ENCODE results near the gene AVEN. TPM values are rescaled to one million over a fixed set of nuclear protein-coding genes. Genes with fewer than 3 reads are reported as not detected.
A peak's percentile ranks its signal among the peaks of the same experiment; 100 is the strongest.

AVEN gene
- total and polyA plus RNA-seq, 9 of the 15 experiments (the other 6 are each of a cell fraction or from before 2014, with no cell fraction given) = 1.5 to 6.4 (median 4.7) TPM

DNA sequence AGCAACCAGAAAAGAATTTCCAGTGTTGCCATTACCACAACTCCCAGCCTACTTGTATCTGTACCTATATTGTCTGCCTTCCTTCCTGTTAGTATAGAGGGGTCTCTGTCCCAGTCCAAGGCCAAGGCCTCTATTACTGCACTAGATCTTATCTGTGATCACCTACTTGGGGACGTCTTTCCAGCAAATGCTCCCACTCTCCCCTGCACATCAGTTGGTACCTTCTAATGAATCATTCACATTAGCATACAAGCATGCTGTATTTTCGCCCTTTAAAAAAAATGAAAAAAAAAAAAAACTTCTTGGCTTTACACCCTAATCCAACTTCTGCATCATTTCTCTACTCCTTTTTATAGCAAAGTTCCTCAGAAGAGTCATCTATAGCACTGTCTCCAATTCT lies 4.8 kb upstream of the AVEN start:
- ChIA-PET POLR2A (interaction anchor here (0.6 to 0.7 kb wide), 2 partner anchors 58 to 71 kb away, joined by 3 read pairs; partner anchors contain the start of genes EMC7 and PGBD4), CTCF (ENCODE audit: low intra/inter-chr PET ratio) (no interaction called here)
- Histone ChIP-seq H3K36me3 (ENCODE audit: control insufficient read depth, insufficient read depth, low read length) (no peaks in the 10 kb centered on the region), H3K9ac (ENCODE audit: insufficient read depth in 1 of 2, low read depth in 2 of 2, low read length in 2 of 2) (no peak overlapping the region), H3K4me3 (no peak overlapping the region), H3K4me1 (replicated peaks in 1 of 2; ENCODE audit: control insufficient read depth in 2 of 2, insufficient read depth in 2 of 2, low read length in 2 of 2) (peaks cover 5 to 13% of the 10 kb centered on the region in 2 experiments; a peak in 4 of 5 replicates), H3K79me2 (ENCODE audit: control insufficient read depth, insufficient read depth, low read length) (no peaks in the 10 kb centered on the region), H3K27ac (ENCODE audit: extremely low read depth, low read depth, low read length) (no peak overlapping the region), H2AFZ (ENCODE audit: low read depth, low read length) (no peak overlapping the region), H3K4me2 (ENCODE audit: insufficient read depth, low read length) (no peak overlapping the region), H3K9me3 (replicated peaks; ENCODE audit: control insufficient read depth, insufficient read depth, low read depth, low read length) (no peaks in the 10 kb centered on the region), H4K20me1 (replicated peaks; ENCODE audit: control insufficient read depth, insufficient read depth, low read length) (peaks cover 7% of the 10 kb centered on the region), H3K9me1 (ENCODE audit: control insufficient read depth, insufficient read depth, low read length) (no peaks in the 10 kb centered on the region), H3K27me3 (ENCODE audit: control insufficient read depth in 2 of 2, insufficient read depth in 2 of 2, low read length in 2 of 2) (peaks cover 17 to 19% of the 10 kb centered on the region in 2 experiments)
- intact Hi-C loops (cut with micrococcal nuclease) = no loop called here
- no TSS peak for BruUV-seq (replicated peaks)
- no peak for ATAC-seq
- DNase-seq (ENCODE audit: extremely low read depth in 1 of 4, low spot score in 3 of 4) = no peak
- TF ChIP-seq, protein P1, sequence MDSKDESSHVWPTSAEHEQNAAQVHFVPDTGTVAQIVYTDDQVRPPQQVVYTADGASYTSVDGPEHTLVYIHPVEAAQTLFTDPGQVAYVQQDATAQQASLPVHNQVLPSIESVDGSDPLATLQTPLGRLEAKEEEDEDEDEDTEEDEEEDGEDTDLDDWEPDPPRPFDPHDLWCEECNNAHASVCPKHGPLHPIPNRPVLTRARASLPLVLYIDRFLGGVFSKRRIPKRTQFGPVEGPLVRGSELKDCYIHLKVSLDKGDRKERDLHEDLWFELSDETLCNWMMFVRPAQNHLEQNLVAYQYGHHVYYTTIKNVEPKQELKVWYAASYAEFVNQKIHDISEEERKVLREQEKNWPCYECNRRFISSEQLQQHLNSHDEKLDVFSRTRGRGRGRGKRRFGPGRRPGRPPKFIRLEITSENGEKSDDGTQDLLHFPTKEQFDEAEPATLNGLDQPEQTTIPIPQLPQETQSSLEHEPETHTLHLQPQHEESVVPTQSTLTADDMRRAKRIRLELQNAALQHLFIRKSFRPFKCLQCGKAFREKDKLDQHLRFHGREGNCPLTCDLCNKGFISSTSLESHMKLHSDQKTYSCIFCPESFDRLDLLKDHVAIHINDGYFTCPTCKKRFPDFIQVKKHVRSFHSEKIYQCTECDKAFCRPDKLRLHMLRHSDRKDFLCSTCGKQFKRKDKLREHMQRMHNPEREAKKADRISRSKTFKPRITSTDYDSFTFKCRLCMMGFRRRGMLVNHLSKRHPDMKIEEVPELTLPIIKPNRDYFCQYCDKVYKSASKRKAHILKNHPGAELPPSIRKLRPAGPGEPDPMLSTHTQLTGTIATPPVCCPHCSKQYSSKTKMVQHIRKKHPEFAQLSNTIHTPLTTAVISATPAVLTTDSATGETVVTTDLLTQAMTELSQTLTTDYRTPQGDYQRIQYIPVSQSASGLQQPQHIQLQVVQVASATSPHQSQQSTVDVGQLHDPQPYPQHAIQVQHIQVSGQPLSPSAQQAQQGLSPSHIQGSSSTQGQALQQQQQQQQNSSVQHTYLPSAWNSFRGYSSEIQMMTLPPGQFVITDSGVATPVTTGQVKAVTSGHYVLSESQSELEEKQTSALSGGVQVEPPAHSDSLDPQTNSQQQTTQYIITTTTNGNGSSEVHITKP (IDR thresholded peaks at IDR 0.05; ENCODE audit: partially characterized antibody) = peak; percentile 71
- TF ChIP-seq GTF2E2 (tag; IDR thresholded peaks at IDR 0.05) = no peak
- 0% methylated on average over 2 of the region's 2 CpGs for WGBS (ENCODE audit: insufficient coverage, low coverage, missing lambda C conversion rate)
- in situ Hi-C loops (cut with MboI) = no loop called here
- no peak for FAIRE-seq
